A673 (cell line): ENCODE data around the gene TUBA4B. TPM values are rescaled to one million over a fixed set of nuclear protein-coding genes. Genes with fewer than 3 reads are reported as not detected.

ENCODE experiments used
- BruUV-seq: library from RNA; stranded (reverse); fragments of 400-500 nt; replicated peaks from 2 replicates; lab custom pipeline; 2021; lab: Mats Ljungman, UMichigan
- CTCF ChIA-PET: fragments of 300-600 bp; sonication (Branson Sonifier 250); formaldehyde crosslinking; loops from one replicate; lab custom pipeline; 2022; ENCODE audit warnings: antibody characterized with exemption; lab: Charles Lee
- POLR2A ChIA-PET: fragments of 300-600 bp; sonication (Branson Sonifier 250); formaldehyde crosslinking; loops from one replicate; lab custom pipeline; 2022; ENCODE audit warnings: antibody characterized with exemption; ENCODE audit not compliant: low non-redundant PET; lab: Charles Lee
- DNase-seq: peaks from one replicate; pipeline ENCODE4 v3.0.0-alpha.2; 2015; ENCODE audit warnings: low spot score
- H3K27ac ChIP-seq: fragments of 200-600 bp; sonication (generic); 2 replicates; pipeline ENCODE4 v1.5.1; 2016; ENCODE audit warnings: mixed run types, low read depth, mild to moderate bottlenecking, mixed read lengths, antibody characterized with exemption, low read length; ENCODE audit not compliant: poor library complexity, severe bottlenecking
- H3K27me3 ChIP-seq: fragments of 200-600 bp; sonication (generic); replicated peaks from 2 replicates; pipeline ENCODE4 v1.6.1; 2017; ENCODE audit warnings: mixed run types, low read depth, mild to moderate bottlenecking, mixed read lengths, antibody characterized with exemption, low read length; ENCODE audit not compliant: insufficient read depth, poor library complexity
- H3K36me3 ChIP-seq: fragments of 200-600 bp; sonication (generic); 2 replicates; pipeline ENCODE4 v1.6.1; 2016; ENCODE audit warnings: mixed run types, mild to moderate bottlenecking, mixed read lengths, antibody characterized with exemption, low read length; ENCODE audit not compliant: insufficient read depth, poor library complexity, severe bottlenecking
- H3K4me1 ChIP-seq: fragments of 200-600 bp; sonication (generic); 2 replicates; pipeline ENCODE4 v1.6.1; 2017; ENCODE audit warnings: mixed run types, mild to moderate bottlenecking, mixed read lengths, antibody characterized with exemption, low read length; ENCODE audit not compliant: insufficient read depth, poor library complexity, severe bottlenecking
- H3K4me3 ChIP-seq: fragments of 200-600 bp; sonication (generic); 2 replicates; pipeline ENCODE4 v1.5.1; 2016; ENCODE audit warnings: low read depth, mixed run types, mild to moderate bottlenecking, mixed read lengths, low read length; ENCODE audit not compliant: poor library complexity, severe bottlenecking
- H3K9me3 ChIP-seq: fragments of 200-600 bp; sonication (generic); 2 replicates; pipeline ENCODE4 v1.6.1; 2016; ENCODE audit warnings: mixed run types, low read depth, mild to moderate bottlenecking, mixed read lengths, antibody characterized with exemption, low read length; ENCODE audit not compliant: poor library complexity, severe bottlenecking
- CTCF ChIP-seq: fragments of 300-800, 200-600 bp; sonication (generic); conservative IDR thresholded peaks from 2 replicates; pipeline ENCODE4 v1.5.1; 2017; ENCODE audit warnings: low read depth, mild to moderate bottlenecking, antibody characterized with exemption, low read length, moderate library complexity, mixed read lengths
- EZH2 ChIP-seq: fragments of 200-600 bp; sonication (generic); IDR thresholded peaks from 2 replicates; pipeline ENCODE4 v1.6.1; 2017; ENCODE audit warnings: borderline replicate concordance, low read depth, mild to moderate bottlenecking, mixed read lengths, antibody characterized with exemption, low read length; ENCODE audit not compliant: poor library complexity, severe bottlenecking
- intact Hi-C: fragments of 100-400 bp; cut with micrococcal nuclease; formaldehyde crosslinking; loops from one replicate; pipeline ENCODE4 v1.10.0; 2022; ENCODE audit not compliant: unreplicated experiment
- total RNA-seq: library from RNA; stranded (reverse); gene quantifications from 2 replicates; pipeline ENCODE4 v1.2.3, GENCODE V29; 2021

TUBA4B gene
- total RNA-seq, 1 experiment from 2014 or later = not detected

GRCh38 chr2:219278655-219279150 is 25.7 kb downstream of the TUBA4B start:
- Histone ChIP-seq H3K4me1 (peaks cover 20% of the 10 kb centered on the region), H3K27ac (peak overlapping the region; percentile 90), H3K4me3 (peak overlapping the region; percentile 58), H3K36me3 (no peaks in the 10 kb centered on the region), H3K9me3 (no peaks in the 10 kb centered on the region), H3K27me3 (no peaks in the 10 kb centered on the region)
- no TSS peak for BruUV-seq
- intact Hi-C loops = loop anchor here (5.0 kb wide), 1 partner anchor 116 kb away; the partner anchor contains the start of gene NHEJ1
- no peak for TF ChIP-seq EZH2
- TF ChIP-seq CTCF = no peak
- CTCF ChIA-PET = interaction anchor here (1.2 to 3.4 kb wide), 2 partner anchors 16 to 26 kb away, joined by 10 to 22 read pairs; partner anchors contain the start of gene TUBA4B
- POLR2A ChIA-PET = interaction anchor here (0.6 kb wide), 2 partner anchors 88 to 108 kb away, joined by 3 read pairs; no protein-coding TSS in a partner anchor
- DNase-seq = no peak

- H3K9me3 ChIP-seq = no peaks in the 10 kb centered on the region
- ChIA-PET POLR2A (interaction anchor here (0.6 kb wide), 1 partner anchor 87 kb away, joined by 3 read pairs; no protein-coding TSS in a partner anchor), CTCF (interaction anchor here (3.4 kb wide), 1 partner anchor 16 kb away, joined by 22 read pairs; no protein-coding TSS in a partner anchor)
- DNase-seq = peak; percentile 99
- intact Hi-C loops = loop anchor here (5.0 kb wide), 1 partner anchor 117 kb away; the partner anchor contains the start of gene NHEJ1
- H3K36me3 ChIP-seq = no peaks in the 10 kb centered on the region
- peak within 1 kb of the TSS; percentile 90 for H3K27ac ChIP-seq
- no peak for TF ChIP-seq EZH2
- TF ChIP-seq CTCF = peak; percentile 25; the same call in 1 of the 2 replicates
- peaks cover 20% of the 10 kb centered on the region for H3K4me1 ChIP-seq
- H3K4me3 ChIP-seq = peak within 1 kb of the TSS; percentile 58
- H3K27me3 ChIP-seq = no peaks in the 10 kb centered on the region
- BruUV-seq = no TSS peak
Observed at GRCh38 chr2:219279151-219279915, 26.3 kb downstream of the TUBA4B start, which contains the start of gene DNAJB2. Gene DNAJB2 (plus strand): TSS chr2:219279366. CDS start chr2:219279834, 468 bp downstream.

- peak overlapping the region; percentile 58 for H3K4me3 ChIP-seq
- no peaks in the 10 kb centered on the region for H3K9me3 ChIP-seq
- DNase-seq = no peak
- intact Hi-C loops = loop anchor here (5.0 kb wide), 1 partner anchor 118 kb away; the partner anchor contains the start of gene NHEJ1
- H3K4me1 ChIP-seq = peaks cover 20% of the 10 kb centered on the region
- ChIA-PET CTCF (interaction anchor here (3.4 kb wide), 1 partner anchor 15 kb away, joined by 22 read pairs; no protein-coding TSS in a partner anchor), POLR2A (no interaction called here)
- H3K27me3 ChIP-seq = no peaks in the 10 kb centered on the region
- no TSS peak for BruUV-seq
- TF ChIP-seq EZH2 (no peak), CTCF (no peak)
- H3K36me3 ChIP-seq = peaks cover 2% of the 10 kb centered on the region
- H3K27ac ChIP-seq = peak overlapping the region; percentile 90
Observed at GRCh38 chr2:219279916-219280516, 27.0 kb downstream of the TUBA4B start.
